ENCODE measurements around the gene TBX18.

The TBX18 gene

GRCh38 chr6:84696166-84696565 is 68.2 kb downstream of the TBX18 start:
- H3K18ac ChIP-seq (ENCODE audit: low read depth in 1 of 2, low read length in 2 of 2), result no peak overlapping the region
- no peak overlapping the region for H2BK15ac ChIP-seq (ENCODE audit: low read depth, poor library complexity, severe bottlenecking)
- no peaks in the 10 kb centered on the region for H3K79me1 ChIP-seq (replicated peaks; ENCODE audit: low read length, poor library complexity, severe bottlenecking)
- H2AFZ ChIP-seq (ENCODE audit: low read depth, low read length), result no peak overlapping the region
- H2BK120ac ChIP-seq (ENCODE audit: low read depth, low read length), result no peak overlapping the region
- no peak overlapping the region for H3K4me3 ChIP-seq (ENCODE audit: insufficient read depth in 1 of 2, low read depth in 1 of 2, low read length in 2 of 2)
- no peak overlapping the region for H3K4me2 ChIP-seq (ENCODE audit: low read length, poor library complexity, severe bottlenecking)
- no peak overlapping the region for H4K8ac ChIP-seq (ENCODE audit: low read length)
- H3K14ac ChIP-seq (ENCODE audit: low read length in 2 of 2), result no peak overlapping the region
- no peak overlapping the region for H3K27ac ChIP-seq (ENCODE audit: low read length, poor library complexity, severe bottlenecking)
- H3K4me1 ChIP-seq (ENCODE audit: control insufficient read depth, insufficient read depth, low read depth, low read length), result no peaks in the 10 kb centered on the region
- no peaks in the 10 kb centered on the region for H3K27me3 ChIP-seq (ENCODE audit: control insufficient read depth in 1 of 2, insufficient read depth in 1 of 2, low read length in 2 of 2)
- no peak overlapping the region for H4K91ac ChIP-seq (ENCODE audit: low read length)
- no peak overlapping the region for H3K4ac ChIP-seq (ENCODE audit: low read depth in 1 of 2, low read length in 2 of 2)
- no peaks in the 10 kb centered on the region for H3K36me3 ChIP-seq (ENCODE audit: control insufficient read depth in 1 of 2, insufficient read depth in 2 of 2, low read depth in 1 of 2, low read length in 2 of 2)
- H3K9ac ChIP-seq (ENCODE audit: low read length), result no peak overlapping the region
- no peak overlapping the region for H2AK5ac ChIP-seq (ENCODE audit: low read length, severe bottlenecking)
- no peak for DNase-seq
- H2BK12ac ChIP-seq (ENCODE audit: low read length in 2 of 2), result no peak overlapping the region
- H2BK5ac ChIP-seq (ENCODE audit: low read depth, low read length, poor library complexity, severe bottlenecking), result no peak overlapping the region
- H3K9me3 ChIP-seq (ENCODE audit: control insufficient read depth, low read length), result no peaks in the 10 kb centered on the region
- WGBS, result 100% methylated on average over 1 of the region's 1 CpG
- no peak overlapping the region for H3K23ac ChIP-seq (ENCODE audit: low read length in 2 of 2)

DNA sequence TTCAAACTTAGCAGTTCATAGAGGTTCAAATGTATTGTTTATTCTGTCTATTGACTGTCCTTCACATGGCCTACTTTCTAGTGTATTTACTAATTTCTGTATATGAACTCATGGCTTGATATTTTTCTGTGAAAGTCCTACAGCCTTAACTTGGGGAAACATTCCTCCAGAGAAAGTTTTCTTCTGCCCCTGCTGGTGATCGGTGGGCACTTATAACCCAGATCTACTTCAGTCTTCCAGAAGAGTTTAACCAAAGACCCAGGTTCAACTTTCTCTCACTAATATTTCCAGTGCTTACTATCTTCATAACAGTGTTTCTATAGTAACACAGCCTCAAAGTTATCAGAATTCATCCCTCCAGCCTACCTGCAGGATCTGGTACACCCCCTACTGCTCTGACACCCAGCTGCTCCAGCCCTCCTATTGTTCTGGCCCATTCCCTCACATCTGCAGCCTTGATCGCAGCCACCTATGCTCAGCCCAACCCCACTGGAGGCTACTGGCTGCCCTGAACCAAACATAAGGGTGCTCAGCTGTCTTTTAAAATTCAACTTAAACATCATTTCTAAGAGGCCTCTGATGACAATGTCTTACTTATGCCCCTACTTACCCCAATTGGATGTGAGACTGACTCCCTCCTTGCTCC is 72.3 kb downstream of the TBX18 start:
- Histone ChIP-seq H3K9me3 (ENCODE audit: control insufficient read depth, low read length) (no peaks in the 10 kb centered on the region), H4K91ac (ENCODE audit: low read length) (no peak overlapping the region), H3K9ac (ENCODE audit: low read length) (no peak overlapping the region), H3K14ac (ENCODE audit: low read length in 2 of 2) (no peak overlapping the region), H2BK12ac (ENCODE audit: low read length in 2 of 2) (no peak overlapping the region), H3K36me3 (ENCODE audit: control insufficient read depth in 1 of 2, insufficient read depth in 2 of 2, low read depth in 1 of 2, low read length in 2 of 2) (no peaks in the 10 kb centered on the region), H2AK5ac (ENCODE audit: low read length, severe bottlenecking) (no peak overlapping the region), H2AFZ (ENCODE audit: low read depth, low read length) (no peak overlapping the region), H3K4me1 (ENCODE audit: control insufficient read depth, insufficient read depth, low read depth, low read length) (no peaks in the 10 kb centered on the region), H2BK15ac (ENCODE audit: low read depth, poor library complexity, severe bottlenecking) (no peak overlapping the region), H3K27me3 (ENCODE audit: control insufficient read depth in 1 of 2, insufficient read depth in 1 of 2, low read length in 2 of 2) (no peaks in the 10 kb centered on the region), H3K23ac (ENCODE audit: low read length in 2 of 2) (no peak overlapping the region), H2BK120ac (ENCODE audit: low read depth, low read length) (no peak overlapping the region), H4K8ac (ENCODE audit: low read length) (no peak overlapping the region), H3K27ac (ENCODE audit: low read length, poor library complexity, severe bottlenecking) (no peak overlapping the region), H2BK5ac (ENCODE audit: low read depth, low read length, poor library complexity, severe bottlenecking) (peak overlapping the region; percentile 44), H3K4ac (ENCODE audit: low read depth in 1 of 2, low read length in 2 of 2) (no peak overlapping the region), H3K4me2 (ENCODE audit: low read length, poor library complexity, severe bottlenecking) (no peak overlapping the region), H3K79me1 (replicated peaks; ENCODE audit: low read length, poor library complexity, severe bottlenecking) (no peaks in the 10 kb centered on the region), H3K18ac (ENCODE audit: low read depth in 1 of 2, low read length in 2 of 2) (no peak overlapping the region), H3K4me3 (ENCODE audit: insufficient read depth in 1 of 2, low read depth in 1 of 2, low read length in 2 of 2) (no peak overlapping the region)
- no peak for DNase-seq
- WGBS, result 100% methylated on average over 2 of the region's 2 CpGs

DNA sequence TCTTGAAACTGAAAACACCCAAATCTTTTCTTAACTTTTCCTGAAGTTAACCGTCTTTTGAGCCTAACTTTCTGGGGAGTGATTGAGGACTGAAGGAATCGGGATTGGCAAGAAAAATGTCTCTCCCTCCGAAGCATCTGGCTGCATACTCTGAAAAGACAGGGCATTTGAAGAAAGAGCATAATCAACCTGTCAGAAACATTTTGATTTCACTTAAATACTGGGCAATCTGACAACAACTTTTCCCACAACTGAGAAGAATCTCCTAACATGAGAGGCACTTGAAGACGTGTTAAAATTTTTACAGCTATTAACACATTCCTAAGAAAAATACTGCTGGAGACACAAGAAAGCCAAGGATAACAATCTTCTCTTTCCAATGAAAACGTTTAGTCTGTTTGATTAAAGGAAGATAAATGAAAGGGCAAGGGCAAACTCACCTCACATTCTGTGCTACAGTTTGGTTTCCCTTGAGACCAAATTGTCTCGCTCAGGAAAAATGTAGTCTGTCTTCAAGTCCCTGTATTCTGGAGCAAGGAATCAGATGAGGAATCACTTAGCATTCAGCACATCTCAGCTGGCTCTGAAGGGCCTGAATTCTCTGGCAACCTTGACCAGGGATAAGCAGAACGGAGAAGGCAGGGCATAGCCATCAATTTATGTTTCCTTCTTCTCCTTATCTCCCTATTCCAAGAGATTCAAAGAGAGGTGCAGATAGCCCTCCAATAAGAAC is 76.1 kb downstream of the TBX18 start:
- Histone ChIP-seq H3K4me2 (ENCODE audit: low read length, poor library complexity, severe bottlenecking) (no peak overlapping the region), H3K4ac (ENCODE audit: low read depth in 1 of 2, low read length in 2 of 2) (no peak overlapping the region), H2BK120ac (ENCODE audit: low read depth, low read length) (no peak overlapping the region), H3K9ac (ENCODE audit: low read length) (no peak overlapping the region), H3K36me3 (ENCODE audit: control insufficient read depth in 1 of 2, insufficient read depth in 2 of 2, low read depth in 1 of 2, low read length in 2 of 2) (no peaks in the 10 kb centered on the region), H3K18ac (ENCODE audit: low read depth in 1 of 2, low read length in 2 of 2) (no peak overlapping the region), H3K23ac (ENCODE audit: low read length in 2 of 2) (no peak overlapping the region), H2AK5ac (ENCODE audit: low read length, severe bottlenecking) (no peak overlapping the region), H4K91ac (ENCODE audit: low read length) (no peak overlapping the region), H2BK15ac (ENCODE audit: low read depth, poor library complexity, severe bottlenecking) (no peak overlapping the region), H3K27me3 (ENCODE audit: control insufficient read depth in 1 of 2, insufficient read depth in 1 of 2, low read length in 2 of 2) (no peaks in the 10 kb centered on the region), H3K27ac (ENCODE audit: low read length, poor library complexity, severe bottlenecking) (no peak overlapping the region), H3K4me3 (ENCODE audit: insufficient read depth in 1 of 2, low read depth in 1 of 2, low read length in 2 of 2) (no peak overlapping the region), H3K9me3 (ENCODE audit: control insufficient read depth, low read length) (peaks cover 4% of the 10 kb centered on the region), H3K79me1 (replicated peaks; ENCODE audit: low read length, poor library complexity, severe bottlenecking) (no peaks in the 10 kb centered on the region), H2BK5ac (ENCODE audit: low read depth, low read length, poor library complexity, severe bottlenecking) (no peak overlapping the region), H2AFZ (ENCODE audit: low read depth, low read length) (no peak overlapping the region), H4K8ac (ENCODE audit: low read length) (no peak overlapping the region), H3K4me1 (ENCODE audit: control insufficient read depth, insufficient read depth, low read depth, low read length) (no peaks in the 10 kb centered on the region), H3K14ac (ENCODE audit: low read length in 2 of 2) (no peak overlapping the region), H2BK12ac (ENCODE audit: low read length in 2 of 2) (no peak overlapping the region)
- WGBS, result 73% methylated on average over 7 of the region's 7 CpGs
- no peak for DNase-seq

DNA sequence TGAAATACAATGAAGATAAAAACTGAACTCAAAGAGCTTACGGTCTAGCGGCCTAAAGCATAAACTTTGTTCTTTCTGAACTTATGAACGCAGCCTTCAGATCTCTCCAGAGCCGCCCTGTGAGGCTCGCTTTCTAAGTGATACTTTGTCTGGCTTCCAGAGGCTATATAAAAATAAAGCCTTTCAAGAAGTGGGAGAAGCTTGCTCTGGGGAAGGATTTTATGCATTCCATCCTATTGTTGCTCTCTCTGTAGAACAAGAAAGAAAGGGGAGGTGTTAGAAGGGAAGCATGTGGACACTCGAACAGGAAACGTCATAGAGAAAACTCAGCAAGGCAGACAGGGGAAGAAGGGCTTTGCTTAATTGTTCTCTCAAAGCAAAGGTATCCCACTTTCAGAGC is 77.0 kb downstream of the TBX18 start:
- H3K4me1 ChIP-seq (ENCODE audit: control insufficient read depth, insufficient read depth, low read depth, low read length), result no peaks in the 10 kb centered on the region
- no peaks in the 10 kb centered on the region for H3K36me3 ChIP-seq (ENCODE audit: control insufficient read depth in 1 of 2, insufficient read depth in 2 of 2, low read depth in 1 of 2, low read length in 2 of 2)
- peaks cover 4% of the 10 kb centered on the region for H3K9me3 ChIP-seq (ENCODE audit: control insufficient read depth, low read length)
- 91% methylated on average over 6 of the region's 7 CpGs for WGBS
- H3K23ac ChIP-seq (ENCODE audit: low read length in 2 of 2), result no peak overlapping the region
- no peak overlapping the region for H3K14ac ChIP-seq (ENCODE audit: low read length in 2 of 2)
- no peak overlapping the region for H3K4ac ChIP-seq (ENCODE audit: low read depth in 1 of 2, low read length in 2 of 2)
- no peak overlapping the region for H3K9ac ChIP-seq (ENCODE audit: low read length)
- H2BK120ac ChIP-seq (ENCODE audit: low read depth, low read length), result no peak overlapping the region
- DNase-seq, result no peak
- H3K4me2 ChIP-seq (ENCODE audit: low read length, poor library complexity, severe bottlenecking), result no peak overlapping the region
- no peak overlapping the region for H2BK12ac ChIP-seq (ENCODE audit: low read length in 2 of 2)
- no peak overlapping the region for H2AK5ac ChIP-seq (ENCODE audit: low read length, severe bottlenecking)
- no peaks in the 10 kb centered on the region for H3K27me3 ChIP-seq (ENCODE audit: control insufficient read depth in 1 of 2, insufficient read depth in 1 of 2, low read length in 2 of 2)
- H4K91ac ChIP-seq (ENCODE audit: low read length), result no peak overlapping the region
- no peak overlapping the region for H4K8ac ChIP-seq (ENCODE audit: low read length)
- H3K79me1 ChIP-seq (replicated peaks; ENCODE audit: low read length, poor library complexity, severe bottlenecking), result no peaks in the 10 kb centered on the region
- H3K27ac ChIP-seq (ENCODE audit: low read length, poor library complexity, severe bottlenecking), result no peak overlapping the region
- no peak overlapping the region for H2BK5ac ChIP-seq (ENCODE audit: low read depth, low read length, poor library complexity, severe bottlenecking)
- no peak overlapping the region for H2BK15ac ChIP-seq (ENCODE audit: low read depth, poor library complexity, severe bottlenecking)
- no peak overlapping the region for H2AFZ ChIP-seq (ENCODE audit: low read depth, low read length)
- H3K18ac ChIP-seq (ENCODE audit: low read depth in 1 of 2, low read length in 2 of 2), result no peak overlapping the region
- H3K4me3 ChIP-seq (ENCODE audit: insufficient read depth in 1 of 2, low read depth in 1 of 2, low read length in 2 of 2), result no peak overlapping the region
